ENCODE measurements around the gene PLCH1. TPM values are rescaled to one million over a fixed set of nuclear protein-coding genes. Genes with fewer than 3 reads are reported as not detected.

The PLCH1 gene
- total RNA-seq, 1 donor from 2014 or later = 1.3 TPM

GRCh38 chr3:155481089-155481488, 263.8 kb downstream of the PLCH1 start:
- Mint-ChIP-seq H3K27me3 (ENCODE audit: low read depth) (no peaks in the 10 kb centered on the region), H3K36me3 (no peaks in the 10 kb centered on the region)

DNA sequence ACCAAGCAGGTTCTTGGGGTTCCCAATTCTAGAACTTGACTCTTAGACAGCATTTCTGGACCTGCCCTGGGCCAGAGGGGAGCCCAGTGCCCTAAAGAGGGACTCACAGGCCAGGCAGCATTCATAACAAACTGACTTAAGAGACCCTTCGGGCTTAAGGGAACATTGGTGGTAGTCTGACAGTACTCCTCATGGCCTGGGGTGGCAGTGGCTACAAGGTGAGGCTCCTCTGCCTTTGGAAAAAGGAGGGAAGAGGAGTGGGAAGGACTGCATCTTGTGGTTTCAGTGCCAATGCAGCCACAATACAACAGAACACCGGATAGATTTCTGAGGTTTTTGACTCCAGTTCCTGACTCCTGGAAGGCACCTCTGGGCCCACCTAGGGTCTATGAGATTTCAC, 279.2 kb downstream of the PLCH1 start:
- no peak for TF ChIP-seq CTCF (IDR thresholded peaks at IDR 0.05; ENCODE audit: unreplicated experiment)
- Mint-ChIP-seq H3K27ac (no peak overlapping the region), H3K4me3 (no peak overlapping the region), H3K9me3 (peaks cover 28% of the 10 kb centered on the region), H3K4me1 (no peaks in the 10 kb centered on the region), H3K36me3 (peaks cover 4% of the 10 kb centered on the region), H3K27me3 (ENCODE audit: low read depth) (no peaks in the 10 kb centered on the region)
- DNase-seq (ENCODE audit: low spot score in 2 of 2, unreplicated experiment in 2 of 2) = no peak

More at GRCh38 chr3:155481089-155481488, 263.8 kb downstream of the PLCH1 start:
- Mint-ChIP-seq H3K4me1 (no peaks in the 10 kb centered on the region), H3K27ac (no peak overlapping the region), H3K4me3 (no peak overlapping the region), H3K9me3 (peaks cover 20% of the 10 kb centered on the region)
- TF ChIP-seq CTCF (IDR thresholded peaks at IDR 0.05; ENCODE audit: unreplicated experiment) = no peak
- no peak for DNase-seq (ENCODE audit: low spot score in 2 of 2, unreplicated experiment in 2 of 2)

DNA sequence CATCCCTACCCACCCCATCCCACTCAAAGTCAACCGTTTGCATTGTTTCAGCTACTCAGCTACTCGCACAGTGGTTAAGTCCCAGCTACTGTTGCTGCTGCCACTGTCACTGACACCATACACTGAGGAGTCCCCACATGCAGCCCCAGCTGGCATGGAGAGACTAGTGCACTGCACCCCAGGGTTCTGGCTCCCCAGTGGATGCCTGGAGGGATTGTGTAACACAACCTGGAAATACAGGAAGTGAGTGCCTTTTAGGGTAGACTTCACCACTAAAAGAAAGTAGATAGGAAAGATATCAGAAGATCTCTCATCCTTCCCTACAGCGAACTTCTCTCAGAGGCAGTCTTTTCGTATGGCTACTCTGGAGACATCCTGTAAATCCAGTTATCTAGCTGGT, 282.2 kb downstream of the PLCH1 start:
- Mint-ChIP-seq H3K4me3 (no peak overlapping the region), H3K4me1 (no peaks in the 10 kb centered on the region)

DNA sequence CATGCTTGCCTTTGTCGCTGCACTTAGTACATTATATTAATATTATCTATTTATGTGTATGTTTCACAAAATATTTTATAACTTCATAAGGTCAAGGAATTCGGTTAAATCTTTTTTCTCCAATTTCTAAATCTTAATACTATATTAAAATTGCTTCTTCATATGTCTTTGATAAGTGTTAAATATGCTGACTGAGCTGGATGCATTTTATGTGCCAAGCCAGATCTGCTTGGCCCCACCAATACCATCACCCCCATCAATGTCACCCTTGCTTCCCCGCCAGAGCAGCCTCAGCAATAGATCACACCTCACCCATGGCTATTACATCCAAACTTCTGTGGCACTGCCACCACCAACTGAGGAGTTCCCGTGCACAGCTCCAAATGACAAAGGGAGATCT, 287.3 kb downstream of the PLCH1 start:
- H3K4me1 Mint-ChIP-seq = no peaks in the 10 kb centered on the region
- no peak for DNase-seq (ENCODE audit: low spot score in 2 of 2, unreplicated experiment in 2 of 2)
- H3K27me3 Mint-ChIP-seq (ENCODE audit: low read depth) = no peaks in the 10 kb centered on the region
- TF ChIP-seq CTCF (IDR thresholded peaks at IDR 0.05; ENCODE audit: unreplicated experiment) = no peak
- H3K4me3 Mint-ChIP-seq = no peak overlapping the region
- H3K27ac Mint-ChIP-seq = no peak overlapping the region
- no peaks in the 10 kb centered on the region for H3K36me3 Mint-ChIP-seq
- no peaks in the 10 kb centered on the region for H3K9me3 Mint-ChIP-seq

More for the DNA sequence above, 282.2 kb downstream of the PLCH1 start:
- peaks cover 14% of the 10 kb centered on the region for H3K9me3 Mint-ChIP-seq
- no peak for DNase-seq (ENCODE audit: low spot score in 2 of 2, unreplicated experiment in 2 of 2)
- no peaks in the 10 kb centered on the region for H3K27me3 Mint-ChIP-seq (ENCODE audit: low read depth)
- H3K36me3 Mint-ChIP-seq = no peaks in the 10 kb centered on the region
- H3K27ac Mint-ChIP-seq = no peak overlapping the region
- TF ChIP-seq CTCF (IDR thresholded peaks at IDR 0.05; ENCODE audit: unreplicated experiment) = no peak

GRCh38 chr3:155455765-155456164, 289.1 kb downstream of the PLCH1 start:
- Mint-ChIP-seq H3K4me3 (no peak overlapping the region), H3K27ac (no peak overlapping the region), H3K36me3 (no peaks in the 10 kb centered on the region), H3K27me3 (ENCODE audit: low read depth) (no peaks in the 10 kb centered on the region), H3K4me1 (no peaks in the 10 kb centered on the region), H3K9me3 (no peaks in the 10 kb centered on the region)
- no peak for DNase-seq (ENCODE audit: low spot score in 2 of 2, unreplicated experiment in 2 of 2)
- no peak for TF ChIP-seq CTCF (IDR thresholded peaks at IDR 0.05; ENCODE audit: unreplicated experiment)

- no peaks in the 10 kb centered on the region for H3K4me1 Mint-ChIP-seq
- no peak for DNase-seq (ENCODE audit: low spot score in 2 of 2, unreplicated experiment in 2 of 2)
- H3K36me3 Mint-ChIP-seq = no peaks in the 10 kb centered on the region
- no peaks in the 10 kb centered on the region for H3K27me3 Mint-ChIP-seq (ENCODE audit: low read depth)
- no peak overlapping the region for H3K4me3 Mint-ChIP-seq
- no peak overlapping the region for H3K27ac Mint-ChIP-seq
- no peak for TF ChIP-seq CTCF (IDR thresholded peaks at IDR 0.05; ENCODE audit: unreplicated experiment)
- no peaks in the 10 kb centered on the region for H3K9me3 Mint-ChIP-seq
Measured at GRCh38 chr3:155453512-155453911, 291.4 kb downstream of the PLCH1 start.

All from mesothelial cell of epicardium (in vitro differentiated cells).